Measurements from ENCODE around the gene SYPL2. TPM values are rescaled to one million over a fixed set of nuclear protein-coding genes. Genes with fewer than 3 reads are reported as not detected.
A peak's percentile ranks its signal among the peaks of the same experiment; 100 is the strongest.
"Not testable (repeated sequence)": the region's sequence is repeated elsewhere in the genome, so short reads cannot be mapped to it uniquely, and the experiment has no call there.

SYPL2 gene
- total RNA-seq (2014; rRNA removed; shearing (Covaris generic); ENCODE audit: low replicate concordance): 0.46 TPM in 1 of 2 replicates, not detected in the other

DNA sequence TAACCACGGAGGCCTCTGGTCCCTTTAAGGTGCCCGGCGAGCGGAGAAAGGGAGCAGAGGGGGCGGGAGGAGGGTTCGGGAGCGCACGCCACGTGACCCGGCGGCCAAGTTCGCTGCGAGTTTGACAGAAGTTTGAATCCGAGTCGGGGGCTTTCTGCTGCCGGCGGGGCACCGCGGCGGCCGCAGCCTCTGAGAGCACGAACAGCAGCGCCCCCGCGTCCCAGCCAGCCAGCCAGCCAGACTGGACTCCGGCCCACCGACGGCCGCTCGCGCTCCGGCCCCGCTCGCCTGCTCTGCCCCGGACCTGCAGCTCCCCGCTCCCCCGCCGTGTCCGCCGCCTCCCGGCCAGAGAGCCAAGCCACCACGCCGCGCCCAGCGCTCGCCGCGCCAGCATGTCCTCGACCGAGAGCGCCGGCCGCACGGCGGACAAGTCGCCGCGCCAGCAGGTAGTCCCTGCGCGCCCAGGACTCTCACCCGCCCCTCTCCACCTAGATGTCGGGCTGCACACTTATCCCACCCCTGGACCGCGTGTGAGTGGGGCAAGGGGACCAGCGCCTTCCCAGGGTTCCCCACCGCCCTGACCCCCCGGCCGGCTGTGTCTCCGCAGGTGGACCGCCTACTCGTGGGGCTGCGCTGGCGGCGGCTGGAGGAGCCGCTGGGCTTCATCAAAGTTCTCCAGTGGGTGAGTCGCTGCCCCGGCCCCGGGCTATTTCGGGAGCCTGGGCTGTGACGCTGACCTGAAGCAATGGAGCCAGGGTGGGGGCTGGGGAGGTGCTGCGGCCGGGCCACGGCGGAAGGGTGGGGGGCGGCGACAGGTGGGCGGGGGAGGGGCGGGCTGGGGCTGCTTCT, at the start of gene SYPL2:
Gene SYPL2, plus strand, starts transcription at position 95 of the 849 bp plus-strand sequence. Its CDS starts 298 bp downstream, at position 393.
- Histone ChIP-seq H3K36me3 (no peaks in the 10 kb centered on the region), H3K27me3 (peaks cover 99% of the 10 kb centered on the region), H3K9me3 (peaks cover under 1% of the 10 kb centered on the region; the same call in 1 of the 2 replicates), H3K4me3 (peak within 1 kb of the TSS; percentile 44)
- peak; percentile 62 for DNase-seq

GRCh38 chr1:109423498-109423897, 42.8 kb upstream of the SYPL2 start:
- Histone ChIP-seq H3K27me3 (no peaks in the 10 kb centered on the region), H3K4me3 (no peak overlapping the region), H3K9me3 (no peaks in the 10 kb centered on the region), H3K36me3 (peaks cover 62% of the 10 kb centered on the region)
- no peak for DNase-seq

GRCh38 chr1:109425391-109426280, 40.7 kb upstream of the SYPL2 start:
- Histone ChIP-seq H3K36me3 (peaks cover 42% of the 10 kb centered on the region), H3K9me3 (no peaks in the 10 kb centered on the region), H3K4me3 (peak overlapping the region; percentile 72), H3K27me3 (no peaks in the 10 kb centered on the region)
- DNase-seq: peak; percentile 84

DNA sequence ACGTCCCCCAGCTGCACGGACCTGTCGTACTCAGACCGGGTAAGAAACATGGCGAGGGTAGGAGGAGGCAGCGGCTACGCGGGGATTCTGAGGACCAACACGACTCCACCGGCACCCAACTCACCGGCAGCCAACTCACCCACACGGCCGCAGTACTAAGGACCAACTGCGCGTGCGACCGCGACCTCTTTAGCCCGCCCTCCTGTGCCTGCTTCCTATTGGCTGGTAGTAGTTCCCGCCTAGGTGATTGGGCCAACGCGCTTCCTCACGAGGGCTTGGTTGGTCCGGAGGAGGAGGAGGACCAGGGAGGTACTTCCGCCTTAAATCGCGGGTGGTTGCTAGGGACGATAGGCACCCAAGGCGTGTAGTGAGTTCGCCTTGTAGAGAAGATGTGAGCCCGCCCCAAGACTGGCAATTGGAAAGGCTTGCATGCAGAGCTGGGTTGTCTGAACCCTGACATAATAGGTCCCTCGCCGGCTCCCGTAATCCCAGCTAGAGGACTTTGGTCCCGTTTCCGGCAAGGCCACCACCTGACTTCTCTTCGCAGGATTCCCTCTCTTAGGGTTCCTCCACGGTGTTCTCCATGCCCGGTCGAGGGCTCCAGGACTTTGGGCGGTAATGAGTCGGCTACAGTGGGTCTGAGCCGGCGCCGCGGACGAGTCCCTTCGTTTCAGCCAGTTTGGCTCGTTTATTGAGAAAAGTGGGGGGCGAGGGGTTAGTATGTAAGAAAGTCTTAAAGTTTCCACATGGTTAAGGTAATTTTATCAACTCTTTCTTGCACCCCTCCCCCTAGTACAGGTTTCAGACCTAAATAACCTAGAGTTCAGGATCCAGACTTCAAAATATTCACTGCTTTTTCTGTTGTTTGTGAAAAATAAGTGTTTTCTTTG, 39.8 kb upstream of the SYPL2 start, which contains the start of gene PSMA5:
Gene PSMA5, minus strand, starts transcription at position 168 of the 890 bp plus-strand sequence. Its CDS starts 118 bp downstream, at position 50.
- H3K4me3 ChIP-seq: peak within 1 kb of the TSS; percentile 72
- DNase-seq: peak; percentile 100
- H3K36me3 ChIP-seq: peaks cover 35% of the 10 kb centered on the region
- no peaks in the 10 kb centered on the region for H3K9me3 ChIP-seq
- H3K27me3 ChIP-seq: no peaks in the 10 kb centered on the region

GRCh38 chr1:109427171-109427467, 39.2 kb upstream of the SYPL2 start:
- DNase-seq: no peak

DNA sequence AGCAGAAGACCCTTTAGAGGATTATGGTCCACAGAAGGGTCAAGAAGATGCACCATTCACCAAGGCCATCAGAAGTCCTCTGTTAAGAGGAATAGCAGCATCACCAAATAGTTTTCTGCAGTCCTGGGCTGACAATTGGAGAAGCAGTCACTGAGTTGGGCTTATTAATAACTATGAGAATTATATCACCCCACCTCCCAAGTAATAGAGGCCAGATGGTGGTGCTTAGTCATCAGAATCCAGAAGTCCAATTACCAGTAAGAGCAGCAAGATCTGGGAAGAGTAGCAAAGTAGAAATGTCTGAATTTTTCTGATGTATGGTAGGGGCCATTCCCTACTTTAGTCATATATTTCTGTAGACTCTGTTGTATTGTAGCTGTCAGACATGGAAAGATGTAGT, 34.0 kb upstream of the SYPL2 start:
- no peaks in the 10 kb centered on the region for H3K27me3 ChIP-seq
- H3K36me3 ChIP-seq: no peaks in the 10 kb centered on the region
- no peak overlapping the region for H3K4me3 ChIP-seq
- DNase-seq: no peak
- H3K9me3 ChIP-seq: no peaks in the 10 kb centered on the region

More at GRCh38 chr1:109427171-109427467, 39.2 kb upstream of the SYPL2 start:
- peak overlapping the region; percentile 72 for H3K4me3 ChIP-seq
- H3K9me3 ChIP-seq: no peaks in the 10 kb centered on the region
- H3K27me3 ChIP-seq: no peaks in the 10 kb centered on the region
- H3K36me3 ChIP-seq: peaks cover 29% of the 10 kb centered on the region

DNA sequence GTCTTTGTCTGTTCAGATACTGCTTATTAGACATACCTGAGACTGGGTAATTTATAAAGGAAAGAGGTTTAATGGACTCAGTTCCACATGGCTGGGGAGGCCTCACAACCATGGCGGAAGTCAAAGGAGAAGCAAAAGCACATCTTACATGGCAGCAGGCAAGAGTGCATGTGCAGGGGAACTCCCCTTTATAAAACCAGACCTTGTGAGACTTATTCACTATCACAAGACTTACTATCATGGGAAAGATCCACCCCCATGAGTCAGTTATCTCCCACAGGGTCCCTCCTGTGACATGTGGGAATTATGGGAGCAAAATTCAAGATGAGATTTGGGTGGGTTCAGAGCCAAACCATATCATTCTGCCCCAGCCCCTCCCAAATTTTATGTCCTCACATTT, 33.0 kb upstream of the SYPL2 start:
- no peak for DNase-seq
- Histone ChIP-seq H3K27me3 (no peaks in the 10 kb centered on the region), H3K4me3 (no peak overlapping the region), H3K36me3 (no peaks in the 10 kb centered on the region), H3K9me3 (no peaks in the 10 kb centered on the region)

DNA sequence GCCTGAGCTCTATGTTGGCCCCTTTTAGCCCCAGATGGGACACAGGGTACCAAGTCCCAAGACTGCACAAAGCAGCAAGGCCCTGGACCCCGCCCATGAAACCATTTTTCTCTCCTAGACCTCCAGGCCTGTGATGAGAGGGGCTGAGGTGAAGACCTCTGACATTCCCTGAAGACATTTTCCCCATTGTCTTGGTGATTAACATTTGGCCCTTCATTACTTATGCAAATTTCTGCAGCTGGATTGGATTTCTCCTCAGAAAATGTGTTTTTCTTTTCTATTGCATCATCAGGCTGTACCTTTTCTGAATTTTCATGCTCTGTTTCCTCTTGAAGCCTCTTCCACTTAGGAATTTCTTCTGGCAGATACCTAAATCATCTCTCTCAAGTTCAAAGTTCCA, 31.9 kb upstream of the SYPL2 start:
- Histone ChIP-seq H3K9me3 (no peaks in the 10 kb centered on the region), H3K36me3 (no peaks in the 10 kb centered on the region), H3K4me3 (no peak overlapping the region), H3K27me3 (no peaks in the 10 kb centered on the region)
- DNase-seq: no peak

DNA sequence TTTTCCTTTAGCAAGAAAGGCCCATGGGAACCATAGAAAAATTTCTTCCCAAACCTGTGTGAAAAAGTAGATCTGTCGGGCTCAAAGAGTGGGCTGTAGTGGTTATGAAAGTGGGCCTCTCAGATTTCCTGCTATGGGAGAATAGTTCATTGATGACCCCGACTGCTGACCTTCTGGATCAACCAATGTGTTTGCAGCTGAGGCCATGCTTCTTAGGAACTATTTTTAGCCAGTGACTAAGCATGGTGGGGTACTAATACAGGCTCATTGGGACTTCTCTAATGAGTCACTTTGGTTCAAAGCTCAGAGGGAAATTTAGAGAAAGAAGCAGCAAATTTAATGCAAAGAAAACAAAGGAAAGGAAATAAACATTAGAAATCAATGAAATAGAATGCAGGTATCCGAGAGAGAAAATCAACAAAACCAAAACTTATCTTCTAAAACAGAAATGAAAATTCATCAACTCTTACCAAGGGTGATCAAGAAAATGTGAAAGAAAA, 27.5 kb upstream of the SYPL2 start:
- DNase-seq: peak; percentile 80
- Histone ChIP-seq H3K36me3 (no peaks in the 10 kb centered on the region), H3K4me3 (no peak overlapping the region), H3K27me3 (peaks cover 22% of the 10 kb centered on the region), H3K9me3 (0 out of 2 replicates have a peak, but pooled peaks cover 3% of the 10 kb centered on the region)

DNA sequence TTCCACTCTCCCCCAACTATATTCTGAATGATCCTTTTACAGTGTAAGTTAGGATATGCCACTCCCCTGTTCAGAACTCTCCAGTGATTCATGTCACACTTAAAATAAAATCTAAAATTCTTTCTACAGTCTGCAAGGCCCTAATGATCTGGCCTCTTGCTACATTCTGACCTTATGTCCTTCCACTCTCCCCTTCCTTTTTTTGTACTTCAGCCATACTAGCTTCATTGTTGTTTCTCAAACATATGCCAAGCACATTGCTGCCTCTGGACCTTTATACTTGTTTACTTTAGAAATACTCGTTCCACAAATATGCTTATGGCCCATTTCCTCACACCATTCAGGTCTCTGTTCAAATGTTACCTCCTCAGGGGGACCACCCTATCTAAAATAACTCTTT, 25.3 kb upstream of the SYPL2 start:
- Histone ChIP-seq H3K27me3 (peaks cover 41% of the 10 kb centered on the region), H3K4me3 (no peak overlapping the region), H3K9me3 (0 out of 2 replicates have a peak, but pooled peaks cover 3% of the 10 kb centered on the region), H3K36me3 (no peaks in the 10 kb centered on the region)
- no peak for DNase-seq

GRCh38 chr1:109443476-109443875, 22.9 kb upstream of the SYPL2 start:
- no peak overlapping the region for H3K4me3 ChIP-seq
- 0 out of 2 replicates have a peak, but pooled peaks cover 3% of the 10 kb centered on the region for H3K9me3 ChIP-seq
- no peak for DNase-seq
- no peaks in the 10 kb centered on the region for H3K36me3 ChIP-seq
- H3K27me3 ChIP-seq: peaks cover 58% of the 10 kb centered on the region

GRCh38 chr1:109444346-109444745, 22.0 kb upstream of the SYPL2 start:
- Histone ChIP-seq H3K4me3 (no peak overlapping the region), H3K27me3 (peaks cover 66% of the 10 kb centered on the region), H3K36me3 (no peaks in the 10 kb centered on the region), H3K9me3 (peaks cover 6% of the 10 kb centered on the region; the same call in 1 of the 2 replicates)
- no peak for DNase-seq

- not testable (repeated sequence) for DNase-seq, H3K9me3 ChIP-seq, H3K4me3 ChIP-seq, H3K36me3 ChIP-seq
- H3K27me3 ChIP-seq: peaks cover 79% of the 10 kb centered on the region
These were observed 20.2 kb upstream of the SYPL2 start for GRCh38 chr1:109445949-109446695.

DNA sequence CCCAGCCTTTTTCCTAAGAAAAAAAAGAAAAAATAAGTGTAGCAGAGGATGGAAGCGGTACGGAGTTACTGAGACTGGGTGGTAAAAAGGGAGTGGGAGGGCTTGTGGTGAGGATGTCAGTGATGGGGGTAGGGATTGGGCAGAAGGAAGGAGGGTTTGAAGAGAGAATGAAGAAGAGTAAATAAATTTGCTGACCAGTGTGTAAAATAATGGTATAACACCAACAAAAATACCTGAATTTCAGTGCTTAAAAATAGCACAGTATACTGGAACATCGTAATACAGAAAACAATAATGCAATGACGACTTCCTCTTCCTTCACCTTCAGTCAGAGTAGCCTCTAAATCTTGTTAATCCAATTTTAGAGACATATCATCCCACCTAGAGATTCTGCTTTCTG, 18.8 kb upstream of the SYPL2 start:
- no peaks in the 10 kb centered on the region for H3K36me3 ChIP-seq
- DNase-seq: no peak
- H3K4me3 ChIP-seq: no peak overlapping the region
- H3K9me3 ChIP-seq: peaks cover 6% of the 10 kb centered on the region; the same call in 1 of the 2 replicates
- H3K27me3 ChIP-seq: peaks cover 75% of the 10 kb centered on the region

GRCh38 chr1:109454497-109455133, 11.7 kb upstream of the SYPL2 start:
- no peak overlapping the region for H3K4me3 ChIP-seq
- peaks cover 54% of the 10 kb centered on the region for H3K27me3 ChIP-seq
- no peaks in the 10 kb centered on the region for H3K36me3 ChIP-seq
- DNase-seq: no peak
- peaks cover 20% of the 10 kb centered on the region for H3K9me3 ChIP-seq
